GM19099 (cell line): ENCODE measurements around the gene SRM.

Experiments used
- POLR2A ChIP-seq: IDR thresholded peaks from 3 replicates; pipeline ENCODE4 v1.6.1; 2011; ENCODE audit warnings: low read depth; ENCODE audit not compliant: insufficient read length; ENCODE audit errors: extremely low read depth

The SRM gene

GRCh38 chr1:11059968-11060830 lies at the start of gene SRM:
TSS of gene SRM (minus strand) at chr1:11060018. CDS start at chr1:11059943, 75 bp downstream.
- TF ChIP-seq POLR2A: peak; percentile 74

- TF ChIP-seq POLR2A: no peak
These were observed 49.4 kb upstream of the SRM start for GRCh38 chr1:11109047-11109760.

GRCh38 chr1:11107599-11107998 lies 47.8 kb upstream of the SRM start:
- TF ChIP-seq POLR2A: no peak

GRCh38 chr1:11105586-11105985 lies 45.8 kb upstream of the SRM start:
- no peak for TF ChIP-seq POLR2A

GRCh38 chr1:11101347-11101746 lies 41.5 kb upstream of the SRM start:
- no peak for TF ChIP-seq POLR2A

GRCh38 chr1:11100149-11100493 lies 40.3 kb upstream of the SRM start:
- TF ChIP-seq POLR2A: no peak

- TF ChIP-seq POLR2A: peak; percentile 64
These were observed 39.7 kb upstream of the SRM start, which contains the start of gene EXOSC10 for GRCh38 chr1:11099310-11100148. TSS of gene EXOSC10 (minus strand) at chr1:11099869. CDS start at chr1:11099831, 38 bp downstream.

- TF ChIP-seq POLR2A: no peak
These were observed 39.1 kb upstream of the SRM start for GRCh38 chr1:11098931-11099309.

GRCh38 chr1:11080931-11081330 lies 21.1 kb upstream of the SRM start:
- TF ChIP-seq POLR2A: no peak

- TF ChIP-seq POLR2A: no peak
These were observed 18.8 kb upstream of the SRM start for GRCh38 chr1:11078631-11079030.

GRCh38 chr1:11072216-11072917 lies 12.5 kb upstream of the SRM start:
- no peak for TF ChIP-seq POLR2A

- TF ChIP-seq POLR2A: no peak
These were observed 11.8 kb upstream of the SRM start for GRCh38 chr1:11071463-11072215.

- TF ChIP-seq POLR2A: no peak
These were observed 11.1 kb upstream of the SRM start for GRCh38 chr1:11070876-11071275.
